HCT116 (cell line): ENCODE measurements around the gene CLTRN. TPM values are rescaled to one million over a fixed set of nuclear protein-coding genes. Genes with fewer than 3 reads are reported as not detected.

Source experiments
- ATAC-seq: fragments of 200-7000 bp; cut with Tn5 transposase; 2 replicates; pipeline ENCODE4 v1.9.1; 2020; ENCODE audit warnings: mild to moderate bottlenecking, moderate library complexity
- BruUV-seq: library from RNA; stranded (reverse); fragments of 400-500 nt; replicated peaks from 2 replicates; lab custom pipeline; 2021; lab: Mats Ljungman, UMichigan
- CTCF ChIA-PET: fragments of 300-600 bp; sonication (Branson Sonifier 250); formaldehyde crosslinking; loops from one replicate; lab custom pipeline; 2021; ENCODE audit warnings: antibody characterized with exemption; lab: Charles Lee
- POLR2A ChIA-PET: fragments of 300-600, 350-600 bp; sonication (Branson Sonifier 250); formaldehyde crosslinking; loops from one replicate; lab custom pipeline; 2021; ENCODE audit warnings: antibody characterized with exemption; lab: Charles Lee
- RAD21 ChIA-PET, 2 experiments: fragments of 300-600 bp; sonication (Branson Sonifier 250); formaldehyde crosslinking; loops; one replicate each; lab custom pipeline; 2023; ENCODE audit warnings: low total read pairs in 2 of 2; ENCODE audit not compliant: uncharacterized antibody in 2 of 2, unreplicated experiment in 2 of 2, low non-redundant PET in 1 of 2; lab: Charles Lee
- DNase-seq: peaks from one replicate; pipeline ENCODE4 v3.0.0-alpha.2; 2010; ENCODE audit warnings: low read depth, low spot score
- H2AFZ ChIP-seq: fragments of 200-600 bp; shearing (Covaris generic), sonication (generic); 2 replicates; pipeline ENCODE4 v1.6.1; 2017; ENCODE audit warnings: low read depth, mixed run types, mixed read lengths, antibody characterized with exemption, low read length; ENCODE audit not compliant: poor library complexity, severe bottlenecking
- H3K27ac ChIP-seq: 2 replicates; pipeline ENCODE4 v1.5.1; 2012; ENCODE audit warnings: low read depth, low read length
- H3K27me3 ChIP-seq: fragments of 200-600 bp; sonication (generic); 2 replicates; pipeline ENCODE4 v1.6.1; 2016; ENCODE audit warnings: mixed run types, low read length, mixed read lengths; ENCODE audit not compliant: insufficient read depth
- H3K36me3 ChIP-seq, 2 experiments: fragments of 200-500 bp in 1 of 2; fragments of 200-600 bp in 1 of 2; sonication (Bioruptor generic) in 1 of 2; sonication (generic) in 1 of 2; 2 replicates each; pipeline versions ENCODE4 v1.5.1 to v1.6.1; 2014 to 2016; ENCODE audit warnings: low read length in 2 of 2, inconsistent platforms in 1 of 2, mixed read lengths in 1 of 2, mixed run types in 1 of 2; ENCODE audit not compliant: insufficient read depth in 2 of 2, control insufficient read depth in 1 of 2
- H3K4me1 ChIP-seq, 2 experiments: fragments of 200-600 bp in 1 of 2; sonication (generic) in 1 of 2; 2 replicates each; pipeline versions ENCODE4 v1.5.1 to v1.6.1; 2012 to 2017; ENCODE audit warnings: low read length in 2 of 2, inconsistent platforms in 1 of 2, mild to moderate bottlenecking in 1 of 2, mixed read lengths in 1 of 2, mixed run types in 1 of 2, moderate library complexity in 1 of 2; ENCODE audit not compliant: insufficient read depth in 2 of 2, control insufficient read depth in 1 of 2
- H3K4me2 ChIP-seq: fragments of 200-600 bp; sonication (generic); 2 replicates; pipeline ENCODE4 v1.6.1; 2017; ENCODE audit warnings: mixed run types, low read length, mixed read lengths
- H3K4me3 ChIP-seq, 2 experiments: fragments of 200-600 bp in 1 of 2; sonication (generic) in 1 of 2; replicated peaks in 1 of 2; 2 replicates each; pipeline ENCODE4 v1.5.1; 2011 to 2016; ENCODE audit warnings: low read length in 2 of 2, control low read depth in 1 of 2, low read depth in 1 of 2, mild to moderate bottlenecking in 1 of 2, mixed read lengths in 1 of 2, mixed run types in 1 of 2
- H3K79me2 ChIP-seq: fragments of 200-600 bp; sonication (generic); 2 replicates; pipeline ENCODE4 v1.6.1; 2017; ENCODE audit warnings: mild to moderate bottlenecking, mixed run types, low read length, moderate library complexity, mixed read lengths; ENCODE audit not compliant: insufficient read depth
- H3K9ac ChIP-seq: fragments of 200-600 bp; sonication (generic); 2 replicates; pipeline ENCODE4 v1.6.1; 2016; ENCODE audit warnings: low read length, mixed read lengths
- H3K9me2 ChIP-seq: fragments of 200-600 bp; sonication (generic), shearing (Covaris generic); 2 replicates; pipeline ENCODE4 v1.6.1; 2017; ENCODE audit warnings: mixed run types, mild to moderate bottlenecking, moderate library complexity; ENCODE audit not compliant: insufficient read depth
- H3K9me3 ChIP-seq, 2 experiments: fragments of 200-500 bp in 1 of 2; fragments of 200-600 bp in 1 of 2; sonication (Bioruptor generic) in 1 of 2; sonication (generic) in 1 of 2; 2 replicates each; pipeline ENCODE4 v1.6.1; 2014 to 2017; ENCODE audit warnings: low read length in 2 of 2, mixed read lengths in 2 of 2, inconsistent platforms in 1 of 2, low read depth in 1 of 2, mild to moderate bottlenecking in 1 of 2, mixed run types in 1 of 2, moderate library complexity in 1 of 2; ENCODE audit not compliant: control insufficient read depth in 1 of 2, insufficient read depth in 1 of 2
- H4K20me1 ChIP-seq: fragments of 200-600 bp; sonication (generic), shearing (Covaris generic); 2 replicates; pipeline ENCODE4 v1.6.1; 2017; ENCODE audit warnings: mixed run types, mild to moderate bottlenecking, moderate library complexity; ENCODE audit not compliant: insufficient read depth
- ELF1 ChIP-seq: IDR thresholded peaks from 2 replicates; pipeline ENCODE4 v1.6.1; 2012; ENCODE audit warnings: low read depth, borderline replicate concordance
- EZH2 ChIP-seq: fragments of 200-600 bp; sonication (generic); IDR thresholded peaks from 2 replicates; pipeline ENCODE4 v1.6.1; 2017; ENCODE audit warnings: antibody characterized with exemption, mixed run types
- POLR2A ChIP-seq: IDR thresholded peaks from 2 replicates; pipeline ENCODE4 v1.7.0; 2011; ENCODE audit warnings: borderline replicate concordance; ENCODE audit not compliant: insufficient read depth, insufficient read length; ENCODE audit errors: extremely low read depth
- POLR2AphosphoS5 ChIP-seq: IDR thresholded peaks from 2 replicates; pipeline ENCODE4 v1.6.1; 2011; ENCODE audit warnings: mild to moderate bottlenecking, low read depth, low read length, moderate library complexity
- REST ChIP-seq: IDR thresholded peaks from 2 replicates; pipeline ENCODE4 v1.6.1; 2012; ENCODE audit warnings: low read depth
- YY1 ChIP-seq: IDR thresholded peaks from 2 replicates; pipeline ENCODE4 v1.6.1; 2011; ENCODE audit warnings: low read length, low read depth, moderate library complexity, mild to moderate bottlenecking; ENCODE audit not compliant: insufficient replicate concordance; ENCODE audit errors: extremely low read depth
- intact Hi-C: fragments of 100-400 bp; cut with micrococcal nuclease; formaldehyde crosslinking; loops from 2 replicates; pipeline ENCODE4 v1.10.0; 2022
- total RNA-seq: library from RNA; stranded (reverse); gene quantifications from one replicate; pipeline ENCODE4 v1.2.1, GENCODE V29; 2021; ENCODE audit not compliant: unreplicated experiment
- TF ChIP-seq, protein P1 (sequence below), 3 experiments: fragments of 200-600 bp in 1 of 3; sonication (generic) in 1 of 3; IDR thresholded peaks in 2 of 3; conservative IDR thresholded peaks in 1 of 3; 2 replicates each; pipeline ENCODE4 v1.5.1; 2012 to 2017; ENCODE audit warnings: low read depth in 2 of 3, low read length in 2 of 3, antibody characterized with exemption in 1 of 3, borderline replicate concordance in 1 of 3, control low read depth in 1 of 3, mild to moderate bottlenecking in 1 of 3, mixed read lengths in 1 of 3, mixed run types in 1 of 3, moderate library complexity in 1 of 3; ENCODE audit not compliant: insufficient read depth in 1 of 3
- TF ChIP-seq, protein P2 (sequence below): IDR thresholded peaks from 2 replicates; pipeline ENCODE4 v1.6.1; 2012

CLTRN gene
- total RNA-seq, 1 experiment from 2014 or later, result 0.25 TPM

- TF ChIP-seq, protein P1, sequence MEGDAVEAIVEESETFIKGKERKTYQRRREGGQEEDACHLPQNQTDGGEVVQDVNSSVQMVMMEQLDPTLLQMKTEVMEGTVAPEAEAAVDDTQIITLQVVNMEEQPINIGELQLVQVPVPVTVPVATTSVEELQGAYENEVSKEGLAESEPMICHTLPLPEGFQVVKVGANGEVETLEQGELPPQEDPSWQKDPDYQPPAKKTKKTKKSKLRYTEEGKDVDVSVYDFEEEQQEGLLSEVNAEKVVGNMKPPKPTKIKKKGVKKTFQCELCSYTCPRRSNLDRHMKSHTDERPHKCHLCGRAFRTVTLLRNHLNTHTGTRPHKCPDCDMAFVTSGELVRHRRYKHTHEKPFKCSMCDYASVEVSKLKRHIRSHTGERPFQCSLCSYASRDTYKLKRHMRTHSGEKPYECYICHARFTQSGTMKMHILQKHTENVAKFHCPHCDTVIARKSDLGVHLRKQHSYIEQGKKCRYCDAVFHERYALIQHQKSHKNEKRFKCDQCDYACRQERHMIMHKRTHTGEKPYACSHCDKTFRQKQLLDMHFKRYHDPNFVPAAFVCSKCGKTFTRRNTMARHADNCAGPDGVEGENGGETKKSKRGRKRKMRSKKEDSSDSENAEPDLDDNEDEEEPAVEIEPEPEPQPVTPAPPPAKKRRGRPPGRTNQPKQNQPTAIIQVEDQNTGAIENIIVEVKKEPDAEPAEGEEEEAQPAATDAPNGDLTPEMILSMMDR (IDR thresholded peaks at IDR 0.05 in 2 of 3, conservative IDR thresholded peaks at IDR 0.05 in 1 of 3; ENCODE audit: borderline replicate concordance in 1 of 3, insufficient read depth in 1 of 3, low read depth in 2 of 3, low read length in 2 of 3), result no peak
- TF ChIP-seq, protein P2, sequence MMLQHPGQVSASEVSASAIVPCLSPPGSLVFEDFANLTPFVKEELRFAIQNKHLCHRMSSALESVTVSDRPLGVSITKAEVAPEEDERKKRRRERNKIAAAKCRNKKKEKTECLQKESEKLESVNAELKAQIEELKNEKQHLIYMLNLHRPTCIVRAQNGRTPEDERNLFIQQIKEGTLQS, result no peak
These were observed 16.8 kb upstream of the CLTRN start (continued) for GRCh38 chrX:15681433-15681832.

GRCh38 chrX:15680401-15680800, 15.8 kb upstream of the CLTRN start:
- no peaks in the 10 kb centered on the region for H3K9me2 ChIP-seq
- no TSS peak for BruUV-seq
- ATAC-seq, result no peak
- no peaks in the 10 kb centered on the region for H4K20me1 ChIP-seq
- RAD21 ChIA-PET, result no interaction called here
- H3K4me1 ChIP-seq, result peaks cover 0 to 9% of the 10 kb centered on the region in 2 experiments; a peak in 1 of 4 replicates
- H3K4me2 ChIP-seq, result no peak overlapping the region
- CTCF ChIA-PET, result no interaction called here
- no peak overlapping the region for H3K9ac ChIP-seq
- no peak for DNase-seq
- H3K36me3 ChIP-seq, result no peaks in the 10 kb centered on the region
- no peak overlapping the region for H3K4me3 ChIP-seq
- intact Hi-C loops, result no loop called here
- no peak overlapping the region for H3K27ac ChIP-seq
- no peak overlapping the region for H2AFZ ChIP-seq
- POLR2A ChIA-PET, result no interaction called here
- peaks cover 63% of the 10 kb centered on the region for H3K79me2 ChIP-seq
- H3K27me3 ChIP-seq, result no peaks in the 10 kb centered on the region
- TF ChIP-seq POLR2AphosphoS5 (no peak), EZH2 (no peak), POLR2A (no peak), YY1 (no peak), REST (no peak), ELF1 (no peak)
- TF ChIP-seq, all 23 proteins: peak for 0
- H3K9me3 ChIP-seq, result no peaks in the 10 kb centered on the region
